Psoas muscle (tissue), 8 donors: Measurements from ENCODE around the gene B3GNT8. TPM values are rescaled to one million over a fixed set of nuclear protein-coding genes. Genes with fewer than 3 reads are reported as not detected.

Experiments
- ATAC-seq, 4 donors: fragments of 200-7000 bp; cut with Tn5 transposase; one replicate each; pipeline ENCODE4 v1.9.1; 2020; ENCODE audit warnings: moderate library complexity in 3 of 4, mild to moderate bottlenecking in 2 of 4
- DNase-seq, 2 donors: peaks; one replicate each; pipeline ENCODE4 v3.0.0-alpha.2; 2020
- H3K27ac ChIP-seq: fragments of 200-600 bp; one replicate; pipeline ENCODE4 v1.8.0; 2022
- H3K27me3 ChIP-seq, 3 donors: fragments of 200-600 bp in 1 of 3; one replicate each; pipeline versions ENCODE4 v1.6.1 to v1.8.0; 2013 to 2022; ENCODE audit warnings: low read length in 2 of 3, mild to moderate bottlenecking in 2 of 3, moderate library complexity in 1 of 3; ENCODE audit not compliant: insufficient read depth in 3 of 3
- H3K36me3 ChIP-seq, 2 donors: fragments of 200-600 bp in 1 of 2; one replicate each; pipeline versions ENCODE4 v1.6.1 to v1.8.0; 2013 to 2022; ENCODE audit warnings: low read depth in 1 of 2, mild to moderate bottlenecking in 1 of 2, moderate library complexity in 1 of 2; ENCODE audit not compliant: insufficient read depth in 1 of 2
- H3K4me1 ChIP-seq: fragments of 200-600 bp; one replicate; pipeline ENCODE4 v1.8.0; 2022
- H3K4me3 ChIP-seq: fragments of 200-600 bp; one replicate; pipeline ENCODE4 v1.8.0; 2022; ENCODE audit warnings: mild to moderate bottlenecking
- H3K9me3 ChIP-seq: fragments of 200-600 bp; one replicate; pipeline ENCODE4 v1.8.0; 2022
- WGBS, 3 donors: extraction: QIAGEN DNeasy Blood & Tissue Kit; methylation state at CpG; one replicate each; pipeline versions ENCODE4 v1.1.6 to v1.1.7; 2013; 5-methylcytosine and 5-hydroxymethylcytosine counted together
- intact Hi-C, 2 donors: fragments of 100-400 bp; cut with DNase I; formaldehyde crosslinking; loops; one replicate each; pipeline versions ENCODE4 v1.11.0 to v1.14.2; 2022
- polyA plus RNA-seq, 3 donors: library from polyadenylated mRNA; stranded (reverse); fragments of 200-250 nt; gene quantifications; one replicate each; pipeline ENCODE4 v1.2.3, GENCODE V29; 2013
- total RNA-seq, 4 donors: library from RNA; stranded (reverse); fragmentation: NEBNext Ultra II Directional in 2 of 4; extraction: Animal tissue kit (Norgen Biotek cat#: 25700) in 2 of 4; gene quantifications; one replicate each; pipeline versions ENCODE4 v1.2.1 to v1.2.4, GENCODE V29; 2021 to 2023
- TF ChIP-seq, protein P1 (sequence below): fragments of 200-600 bp; IDR thresholded peaks from one replicate; pipeline ENCODE4 v1.8.0; 2022; ENCODE audit warnings: antibody characterized with exemption
- donor health status: healthy with polysubstance abuse.
- donor health status: DM: no; HTN: no; CAD: no; lungs with moderate emphysema.
- donor health status: Bipolar disorder and iron deficiency.
- donor health status: healthy.
- donor health status: DM: yes; HTN: yes; CAD: no.
- donor health status: DM: no; HTN: no; CAD: no.
- donor health status: DM: no; HTN: no; CAD: no.
- donor health status: DM: yes; HTN: yes; CAD: no.

B3GNT8 gene
- total and polyA plus RNA-seq, 7 donors = 0.55 to 1.9 (median 0.96) TPM

DNA sequence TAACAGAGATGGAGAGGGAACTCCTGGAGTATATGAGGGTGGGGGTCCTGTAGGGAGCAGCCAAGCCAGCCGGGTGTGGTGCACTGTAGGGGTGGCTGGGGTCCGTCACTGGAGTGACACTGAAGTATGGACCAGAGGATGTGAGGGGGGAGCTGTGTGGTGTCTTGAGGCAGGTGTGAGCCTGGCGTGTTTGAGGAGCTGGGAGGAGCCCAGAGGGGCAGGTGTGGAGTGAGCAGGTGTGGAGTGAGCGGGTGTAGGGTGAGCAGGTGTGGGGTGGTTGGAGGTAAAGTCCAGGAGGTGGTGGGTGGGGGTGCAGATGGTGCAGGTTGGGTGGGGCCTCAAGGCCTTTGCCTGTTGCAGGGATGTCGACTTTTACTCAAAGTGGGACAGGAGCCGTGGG is 5.9 kb downstream of the B3GNT8 start:
- intact Hi-C loops = no loop called here
- Histone ChIP-seq H3K27ac (no peak overlapping the region), H3K4me1 (no peaks in the 10 kb centered on the region), H3K36me3 (peaks cover 10 to 93% of the 10 kb centered on the region in 2 donors), H3K4me3 (no peak overlapping the region), H3K27me3 (no peaks in the 10 kb centered on the region), H3K9me3 (no peaks in the 10 kb centered on the region)
- 82 to 89% (median 84%) methylated on average over 6 of the region's 6 CpGs for WGBS, 3 donors
- TF ChIP-seq, protein P1, sequence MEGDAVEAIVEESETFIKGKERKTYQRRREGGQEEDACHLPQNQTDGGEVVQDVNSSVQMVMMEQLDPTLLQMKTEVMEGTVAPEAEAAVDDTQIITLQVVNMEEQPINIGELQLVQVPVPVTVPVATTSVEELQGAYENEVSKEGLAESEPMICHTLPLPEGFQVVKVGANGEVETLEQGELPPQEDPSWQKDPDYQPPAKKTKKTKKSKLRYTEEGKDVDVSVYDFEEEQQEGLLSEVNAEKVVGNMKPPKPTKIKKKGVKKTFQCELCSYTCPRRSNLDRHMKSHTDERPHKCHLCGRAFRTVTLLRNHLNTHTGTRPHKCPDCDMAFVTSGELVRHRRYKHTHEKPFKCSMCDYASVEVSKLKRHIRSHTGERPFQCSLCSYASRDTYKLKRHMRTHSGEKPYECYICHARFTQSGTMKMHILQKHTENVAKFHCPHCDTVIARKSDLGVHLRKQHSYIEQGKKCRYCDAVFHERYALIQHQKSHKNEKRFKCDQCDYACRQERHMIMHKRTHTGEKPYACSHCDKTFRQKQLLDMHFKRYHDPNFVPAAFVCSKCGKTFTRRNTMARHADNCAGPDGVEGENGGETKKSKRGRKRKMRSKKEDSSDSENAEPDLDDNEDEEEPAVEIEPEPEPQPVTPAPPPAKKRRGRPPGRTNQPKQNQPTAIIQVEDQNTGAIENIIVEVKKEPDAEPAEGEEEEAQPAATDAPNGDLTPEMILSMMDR = no peak
- DNase-seq = no peak
- peak in 1 of 4 donors; percentile 17 for ATAC-seq

DNA sequence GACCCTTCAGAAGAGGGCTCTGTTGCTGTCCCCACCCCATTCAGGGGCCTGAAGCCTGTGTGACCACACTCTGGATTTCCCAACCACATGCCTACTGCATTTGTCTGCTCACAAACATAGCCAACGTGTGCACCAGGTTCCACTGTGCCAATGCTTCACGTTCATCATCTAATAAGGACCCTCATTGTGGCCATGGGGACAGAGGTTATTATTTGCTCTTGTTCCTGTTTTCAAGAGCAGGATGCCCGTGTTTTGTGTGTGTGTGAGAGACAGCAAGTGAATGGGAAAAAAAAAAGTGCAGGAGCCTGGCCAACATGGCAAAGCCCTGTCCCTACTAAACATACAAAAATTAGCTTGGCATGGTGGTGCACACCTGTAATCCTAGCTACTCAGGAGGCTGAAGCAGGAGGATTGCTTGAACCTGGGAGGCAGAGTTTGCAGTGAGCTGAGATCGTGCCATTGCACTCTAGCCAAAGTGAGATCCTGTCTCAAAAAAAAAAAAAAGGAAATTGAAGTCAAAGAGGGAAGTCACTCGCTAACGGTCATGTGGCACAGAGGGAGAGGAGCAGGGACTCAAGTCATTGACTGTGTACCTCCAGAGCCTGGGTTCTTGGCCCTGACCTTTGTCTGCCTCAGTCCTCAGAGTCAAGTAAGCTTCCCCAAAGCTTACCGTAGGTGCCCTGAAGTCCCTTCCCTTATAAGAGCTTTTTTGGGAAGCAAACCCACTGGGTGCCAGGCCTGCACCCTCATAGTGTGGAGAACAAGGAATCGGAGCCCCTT is 6.9 kb downstream of the B3GNT8 start:
- DNase-seq (no peak), ATAC-seq (no peak)
- H3K36me3 ChIP-seq = peaks cover 10 to 86% of the 10 kb centered on the region in 2 donors
- WGBS, 3 donors = 72 to 76% (median 75%) methylated on average over 8 of the region's 8 CpGs
- no peak overlapping the region for H3K4me3 ChIP-seq
- H3K27ac ChIP-seq = no peak overlapping the region
- no peaks in the 10 kb centered on the region for H3K9me3 ChIP-seq
- intact Hi-C loops = no loop called here
- no peaks in the 10 kb centered on the region for H3K27me3 ChIP-seq
- TF ChIP-seq, protein P1 = no peak
- no peaks in the 10 kb centered on the region for H3K4me1 ChIP-seq

DNA sequence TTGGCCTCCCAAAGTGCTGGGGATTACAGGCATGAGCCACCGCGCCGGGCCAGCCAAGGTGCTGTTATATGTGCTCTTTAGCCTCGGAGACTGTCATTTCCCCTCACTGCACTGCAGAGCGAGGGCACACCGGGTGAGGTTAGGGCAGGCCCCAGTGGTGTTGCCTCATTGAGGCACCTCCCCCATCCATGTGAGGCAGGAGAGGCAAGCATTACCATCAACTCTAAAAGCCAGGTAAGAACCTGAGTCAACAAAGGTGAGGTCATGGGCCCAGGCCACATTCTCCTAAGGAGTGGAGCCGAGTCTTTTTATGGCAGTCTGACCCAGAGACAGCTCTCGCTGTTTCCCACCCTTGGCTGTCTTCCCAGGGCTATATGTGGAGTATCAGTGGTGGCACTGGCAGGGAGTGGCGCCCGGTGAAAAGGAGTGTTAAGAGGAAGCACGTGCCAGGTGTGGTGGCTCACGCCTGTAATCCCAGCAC is 10.9 kb downstream of the B3GNT8 start:
- TF ChIP-seq, protein P1 = no peak
- Histone ChIP-seq H3K36me3 (peaks cover 6 to 72% of the 10 kb centered on the region in 2 donors), H3K27ac (peak overlapping the region; percentile 78), H3K4me1 (peaks cover 34% of the 10 kb centered on the region), H3K9me3 (no peaks in the 10 kb centered on the region), H3K4me3 (no peak overlapping the region), H3K27me3 (no peaks in the 10 kb centered on the region)
- DNase-seq = no peak
- WGBS, 3 donors = 87 to 90% (median 87%) methylated on average over 12 of the region's 12 CpGs
- intact Hi-C loops = no loop called here
- ATAC-seq = no peak

DNA sequence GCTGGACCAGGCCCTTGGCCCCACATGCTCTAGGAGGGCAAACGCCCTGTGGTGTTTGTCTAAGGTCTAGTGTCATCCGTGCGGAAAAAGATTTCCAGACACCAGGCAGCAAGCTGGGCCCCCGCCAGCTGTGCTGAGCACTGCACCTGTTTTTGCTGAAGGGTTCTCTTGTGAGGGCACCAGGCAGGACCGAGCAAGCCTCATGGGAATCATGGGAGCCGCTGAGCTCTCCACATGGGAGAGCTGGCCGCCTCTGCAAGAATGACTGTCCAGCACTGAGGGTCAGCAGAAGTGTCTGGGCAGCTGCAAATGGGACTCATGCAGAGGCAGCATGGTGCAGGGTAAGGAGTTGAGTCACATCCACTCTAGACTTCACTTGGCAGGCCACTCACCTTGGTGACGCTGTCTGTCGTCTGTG is 12.0 kb downstream of the B3GNT8 start:
- intact Hi-C loops = no loop called here
- Histone ChIP-seq H3K4me1 (peaks cover 44% of the 10 kb centered on the region), H3K27ac (peak overlapping the region; percentile 78), H3K36me3 (peaks cover 4 to 68% of the 10 kb centered on the region in 2 donors), H3K4me3 (no peak overlapping the region), H3K27me3 (no peaks in the 10 kb centered on the region), H3K9me3 (no peaks in the 10 kb centered on the region)
- TF ChIP-seq, protein P1 = no peak
- DNase-seq (peak; percentile 52 to 81), ATAC-seq (peak; percentile 76 to 84 (median 80))
- 25 to 34% (median 28%) methylated on average over 9 of the region's 9 CpGs for WGBS, 3 donors
